H1 (cell line): ENCODE results near the gene CTCF. TPM values are rescaled to one million over a fixed set of nuclear protein-coding genes. Genes with fewer than 3 reads are reported as not detected.

Experiments
- CTCF ChIA-PET: fragments of 300-600 bp; sonication (Branson Sonifier 250); formaldehyde crosslinking; loops from one replicate; lab custom pipeline; 2021; ENCODE audit not compliant: partially characterized antibody; lab: Charles Lee
- POLR2A ChIA-PET: fragments of 300-600 bp; sonication (Branson Sonifier 250); formaldehyde crosslinking; loops from one replicate; lab custom pipeline; 2021; ENCODE audit warnings: inconsistent platforms; ENCODE audit not compliant: partially characterized antibody; lab: Charles Lee
- DNase-seq, 2 experiments: peaks; one replicate each; pipeline versions ENCODE4 v3.0.0 to v3.0.0-alpha.2; 2010 to 2022; ENCODE audit warnings: low spot score in 2 of 2, low read depth in 1 of 2, mixed read lengths in 1 of 2
- FAIRE-seq: peaks from 2 replicates; lab custom pipeline; 2011; peaks lifted over from hg19 to GRCh38; lab: Jason Lieb, UNC
- H2AFZ ChIP-seq: 2 replicates; pipeline ENCODE4 v1.8.1; 2012; ENCODE audit warnings: low read length, inconsistent platforms
- H2AK5ac ChIP-seq: 2 replicates; pipeline ENCODE4 v1.6.1; 2013; ENCODE audit warnings: low read depth, low read length
- H2BK120ac ChIP-seq: replicated peaks from 2 replicates; pipeline ENCODE3; 2013; ENCODE audit warnings: low read depth, low read length, inconsistent platforms
- H2BK12ac ChIP-seq: 2 replicates; pipeline ENCODE4 v1.6.1; 2013; ENCODE audit warnings: low read depth, low read length
- H2BK15ac ChIP-seq: 2 replicates; pipeline ENCODE4 v1.6.1; 2013; ENCODE audit warnings: low read length
- H2BK20ac ChIP-seq: 2 replicates; pipeline ENCODE4 v1.6.1; 2013; ENCODE audit warnings: low read length
- H2BK5ac ChIP-seq: 2 replicates; pipeline ENCODE4 v1.6.1; 2013; ENCODE audit warnings: low read depth, low read length
- H3K14ac ChIP-seq: 2 replicates; pipeline ENCODE4 v1.6.1; 2013; ENCODE audit warnings: inconsistent platforms; ENCODE audit not compliant: insufficient read length
- H3K18ac ChIP-seq: 2 replicates; pipeline ENCODE4 v1.6.1; 2013; ENCODE audit warnings: low read length; ENCODE audit errors: extremely low read depth
- H3K23ac ChIP-seq: 2 replicates; pipeline ENCODE4 v1.6.1; 2013; ENCODE audit warnings: inconsistent platforms; ENCODE audit not compliant: insufficient read length
- H3K23me2 ChIP-seq: 2 replicates; pipeline ENCODE4 v1.6.1; 2013; ENCODE audit warnings: low read depth, low read length
- H3K27ac ChIP-seq: 2 replicates; pipeline ENCODE4 v1.6.1; 2011; ENCODE audit warnings: low read depth, low read length, inconsistent platforms
- H3K27me3 ChIP-seq, 4 experiments: replicated peaks in 1 of 4; 1 replicate in 1 of 4; 2 replicates in 3 of 4; pipeline versions ENCODE4 v1.6.1 to v1.8.1; 2011 to 2013; ENCODE audit warnings: low read length in 3 of 4, mild to moderate bottlenecking in 3 of 4, inconsistent platforms in 2 of 4, mixed read lengths in 2 of 4, moderate library complexity in 1 of 4; ENCODE audit not compliant: control insufficient read depth in 3 of 4, insufficient read depth in 3 of 4; ENCODE audit errors: extremely low read depth in 1 of 4
- H3K36me3 ChIP-seq, 4 experiments: 2 replicates each; pipeline versions ENCODE4 v1.6.1 to v1.8.1; 2011 to 2013; ENCODE audit warnings: mild to moderate bottlenecking in 4 of 4, low read length in 3 of 4, moderate library complexity in 2 of 4, control low read depth in 1 of 4, inconsistent platforms in 1 of 4; ENCODE audit not compliant: insufficient read depth in 4 of 4, control insufficient read depth in 2 of 4
- H3K4ac ChIP-seq: replicated peaks from 2 replicates; pipeline ENCODE3; 2013; ENCODE audit warnings: low read length, low read depth, mixed read lengths, inconsistent platforms; ENCODE audit not compliant: insufficient read length
- H3K4me1 ChIP-seq, 4 experiments: replicated peaks in 1 of 4; 1 replicate in 1 of 4; 2 replicates in 3 of 4; pipeline versions ENCODE4 v1.6.1 to v1.8.1; 2011 to 2013; ENCODE audit warnings: low read length in 3 of 4, inconsistent platforms in 2 of 4, mixed read lengths in 1 of 4; ENCODE audit not compliant: insufficient read depth in 4 of 4, control insufficient read depth in 3 of 4
- H3K4me2 ChIP-seq, 2 experiments: 2 replicates each; pipeline versions ENCODE4 v1.6.1 to v1.8.1; 2011 to 2013; ENCODE audit warnings: low read depth in 2 of 2, low read length in 2 of 2, control low read depth in 1 of 2, inconsistent platforms in 1 of 2, mild to moderate bottlenecking in 1 of 2; ENCODE audit not compliant: insufficient read depth in 1 of 2
- H3K4me3 ChIP-seq, 4 experiments: fragments of 200-600, 300-600 bp in 1 of 4; sonication (generic), shearing (Covaris generic), sonication (Bioruptor Twin) in 1 of 4; 2 replicates each; pipeline versions ENCODE4 v1.5.1 to v1.8.1; 2011 to 2016; ENCODE audit warnings: low read length in 4 of 4, low read depth in 3 of 4, control low read depth in 2 of 4, inconsistent platforms in 2 of 4, mild to moderate bottlenecking in 2 of 4, mixed read lengths in 1 of 4, moderate library complexity in 1 of 4; ENCODE audit not compliant: insufficient read depth in 2 of 4; ENCODE audit errors: extremely low read depth in 1 of 4
- H3K56ac ChIP-seq: replicated peaks from 2 replicates; pipeline ENCODE3; 2013; ENCODE audit warnings: low read depth, mild to moderate bottlenecking, mixed read lengths, low read length, inconsistent platforms; ENCODE audit not compliant: insufficient read length
- H3K79me1 ChIP-seq: 2 replicates; pipeline ENCODE4 v1.6.1; 2013; ENCODE audit warnings: low read depth, low read length, control low read depth
- H3K79me2 ChIP-seq, 2 experiments: 2 replicates each; pipeline versions ENCODE4 v1.6.1 to v1.8.1; 2012 to 2013; ENCODE audit warnings: low read length in 2 of 2, mild to moderate bottlenecking in 2 of 2, inconsistent platforms in 1 of 2; ENCODE audit not compliant: insufficient read depth in 2 of 2, control insufficient read depth in 1 of 2
- H3K9ac ChIP-seq, 4 experiments: replicated peaks in 1 of 4; 1 replicate in 1 of 4; 2 replicates in 3 of 4; pipeline versions ENCODE4 v1.6.1 to v1.8.1; 2011 to 2013; ENCODE audit warnings: low read depth in 3 of 4, low read length in 3 of 4, control low read depth in 2 of 4, mild to moderate bottlenecking in 2 of 4, moderate library complexity in 2 of 4, inconsistent platforms in 1 of 4; ENCODE audit errors: extremely low read depth in 1 of 4
- H3K9me3 ChIP-seq, 2 experiments: 2 replicates each; pipeline versions ENCODE4 v1.6.1 to v1.8.1; 2012 to 2013; ENCODE audit warnings: mild to moderate bottlenecking in 2 of 2, moderate library complexity in 2 of 2, control low read depth in 1 of 2, inconsistent platforms in 1 of 2, low read depth in 1 of 2, low read length in 1 of 2, mixed read lengths in 1 of 2; ENCODE audit not compliant: insufficient read depth in 2 of 2
- H4K20me1 ChIP-seq, 2 experiments: replicated peaks in 1 of 2; 2 replicates each; pipeline versions ENCODE3 to v1.8.1; 2011 to 2013; ENCODE audit warnings: inconsistent platforms in 2 of 2, low read length in 2 of 2, mild to moderate bottlenecking in 1 of 2; ENCODE audit not compliant: insufficient read depth in 2 of 2, control insufficient read depth in 1 of 2
- H4K5ac ChIP-seq: 2 replicates; pipeline ENCODE4 v1.6.1; 2013; ENCODE audit warnings: low read length, low read depth, mixed read lengths, inconsistent platforms; ENCODE audit not compliant: insufficient read length
- H4K8ac ChIP-seq: 2 replicates; pipeline ENCODE4 v1.8.0; 2013; ENCODE audit warnings: mild to moderate bottlenecking, moderate library complexity, low read length, inconsistent platforms; ENCODE audit not compliant: insufficient read depth; ENCODE audit errors: extremely low read depth
- H4K91ac ChIP-seq: replicated peaks from 2 replicates; pipeline ENCODE3; 2013; ENCODE audit warnings: low read length, mixed read lengths, inconsistent platforms; ENCODE audit not compliant: insufficient read length
- BCL11A ChIP-seq, 2 experiments: IDR thresholded peaks; one replicate each; pipeline ENCODE4 v1.6.1; 2011; ENCODE audit warnings: low read depth in 2 of 2, low read length in 2 of 2, mild to moderate bottlenecking in 2 of 2
- HDAC2 ChIP-seq, 2 experiments: fragments of 300-600 bp in 1 of 2; sonication (generic) in 1 of 2; IDR thresholded peaks; 2 replicates each; pipeline ENCODE4 v1.6.1; 2011 to 2012; ENCODE audit warnings: low read depth in 2 of 2, low read length in 2 of 2, mild to moderate bottlenecking in 2 of 2, moderate library complexity in 2 of 2, borderline replicate concordance in 1 of 2, inconsistent platforms in 1 of 2
- KDM4A ChIP-seq: IDR thresholded peaks from one replicate; pipeline ENCODE4 v1.7.1; 2012; ENCODE audit warnings: low read depth, mild to moderate bottlenecking, moderate library complexity, low read length, inconsistent platforms; ENCODE audit not compliant: severe bottlenecking
- MAFK ChIP-seq: IDR thresholded peaks from 2 replicates; pipeline ENCODE4 v1.6.1; 2012; ENCODE audit warnings: low read depth, mild to moderate bottlenecking, improper control_type of control experiment, low read length
- NRF1 ChIP-seq: IDR thresholded peaks from 2 replicates; pipeline ENCODE4 v1.6.1; 2011; ENCODE audit warnings: mild to moderate bottlenecking, low read depth, low read length, improper control_type of control experiment
- PHF8 ChIP-seq: fragments of 200-600 bp; sonication (generic); conservative IDR thresholded peaks from 2 replicates; pipeline ENCODE4 v1.7.1; 2012; ENCODE audit warnings: low read depth, mild to moderate bottlenecking, inconsistent platforms, low read length, moderate library complexity
- RAD21 ChIP-seq, 2 experiments: IDR thresholded peaks in 1 of 2; conservative IDR thresholded peaks in 1 of 2; 2 replicates each; pipeline ENCODE4 v1.6.1; 2011; ENCODE audit warnings: low read depth in 2 of 2, low read length in 2 of 2, improper control_type of control experiment in 1 of 2, inconsistent platforms in 1 of 2, mild to moderate bottlenecking in 1 of 2, moderate library complexity in 1 of 2
- SIN3A ChIP-seq, 2 experiments: IDR thresholded peaks in 1 of 2; conservative IDR thresholded peaks in 1 of 2; 2 replicates each; pipeline ENCODE4 v1.6.1; 2011 to 2012; ENCODE audit warnings: low read length in 2 of 2, improper control_type of control experiment in 1 of 2, low read depth in 1 of 2, mild to moderate bottlenecking in 1 of 2
- SRF ChIP-seq: IDR thresholded peaks from 2 replicates; pipeline ENCODE4 v1.6.1; 2011; ENCODE audit warnings: mild to moderate bottlenecking, low read depth, low read length, moderate library complexity
- YY1 ChIP-seq: IDR thresholded peaks from 2 replicates; pipeline ENCODE4 v1.6.1; 2011; ENCODE audit warnings: low read depth, mild to moderate bottlenecking, low read length
- WGBS, 2 experiments: shearing (Covaris generic) in 1 of 2; methylation state at CpG; one replicate each; pipeline versions ENCODE4 v1.1.6 to v1.1.7; 2013 to 2015; ENCODE audit warnings: low lambda C conversion rate in 2 of 2, mixed read lengths in 2 of 2, inconsistent platforms in 1 of 2, low coverage in 1 of 2, missing lambda C conversion rate in 1 of 2; ENCODE audit not compliant: insufficient replicate concordance in 2 of 2, insufficient coverage in 1 of 2, insufficient read length in 1 of 2; ENCODE audit errors: extremely low coverage in 1 of 2, missing lambda C conversion rate in 1 of 2; 5-methylcytosine and 5-hydroxymethylcytosine counted together
- polyA plus RNA-seq, 7 experiments: library from polyadenylated mRNA; depleted of rRNA in 3 of 7; stranded (reverse) in 5 of 7; unstranded in 2 of 7; fragments of >200 nt in 5 of 7; fragments of 200-250 nt in 2 of 7; gene quantifications; 1 replicate in 5 of 7; 2 replicates in 1 of 7; 4 replicates in 1 of 7; pipeline versions ENCODE4 v1.2.1 to v1.2.3, GENCODE V29; 2011 to 2013; ENCODE audit warnings: missing spikeins in 2 of 7, mixed read lengths in 2 of 7
- total RNA-seq: library from RNA; stranded (reverse); fragmentation: NEBNext Ultra II Directional; extraction: Animal tissue kit (Norgen Biotek cat#: 25700); gene quantifications from 2 replicates; pipeline ENCODE4 v1.2.1, GENCODE V29; 2021

The CTCF gene
- total and polyA plus RNA-seq, 2 of the 8 experiments (the other 6 are each of a cell fraction or from before 2014, with no cell fraction given), result 32.4 to 66.0 TPM

GRCh38 chr16:67661101-67661761, 98.9 kb downstream of the CTCF start:
- Histone ChIP-seq H4K91ac (no peak overlapping the region), H2BK15ac (no peak overlapping the region; the same call in 1 of the 2 replicates), H2BK20ac (no peak overlapping the region), H3K56ac (no peak overlapping the region), H2AFZ (peak overlapping the region; percentile 70; the same call in 1 of the 2 replicates), H3K4me3 (peak overlapping the region; percentile 46 to 88 (median 70)), H3K18ac (no peak overlapping the region; the same call in none of the 2 replicates), H2BK12ac (no peak overlapping the region), H3K23me2 (peaks cover 19% of the 10 kb centered on the region), H3K27me3 (peaks cover 0 to 2% (median 0%) of the 10 kb centered on the region in 4 experiments; a peak in 1 of 7 replicates), H3K9ac (peak overlapping the region in 2 of 4 experiments; percentile 45 to 53; a peak in 4 of 7 replicates), H3K79me1 (no peaks in the 10 kb centered on the region; the same call in 1 of the 2 replicates), H3K4me2 (peak overlapping the region; percentile 73 to 97), H3K9me3 (no peaks in the 10 kb centered on the region), H2BK5ac (peak overlapping the region; percentile 44; the same call in 1 of the 2 replicates), H2BK120ac (no peak overlapping the region), H3K27ac (no peak overlapping the region), H4K20me1 (peaks cover 5 to 8% of the 10 kb centered on the region in 2 experiments), H4K5ac (no peak overlapping the region), H3K23ac (no peak overlapping the region), H2AK5ac (no peak overlapping the region), H3K4me1 (peaks cover 0 to 23% (median 13%) of the 10 kb centered on the region in 4 experiments; a peak in 5 of 7 replicates), H3K79me2 (no peaks in the 10 kb centered on the region), H3K14ac (no peak overlapping the region), H3K36me3 (peaks cover 0 to 4% (median 2%) of the 10 kb centered on the region in 4 experiments; a peak in 1 of 8 replicates), H4K8ac (peak overlapping the region; percentile 38; the same call in 1 of the 2 replicates), H3K4ac (no peak overlapping the region)
- 10% methylated on average over 39 of the region's 39 CpGs; no CpG with 5 or more reads in 1 of the 2 experiments for WGBS, 2 experiments
- CTCF ChIA-PET, result interaction anchor here (0.7 to 13.7 kb wide), 5 partner anchors 11 to 147 kb away, joined by 3 to 202 read pairs (median 11); partner anchors contain the start of gene CARMIL2
- FAIRE-seq, result no peak
- peak in 1 of 2 experiments; percentile 76 for DNase-seq
- POLR2A ChIA-PET, result interaction anchor here (1.2 to 2.8 kb wide), 5 partner anchors 9 to 114 kb away, joined by 4 to 12 read pairs (median 7); partner anchors contain the start of genes CARMIL2 and CTCF
- TF ChIP-seq YY1 (no peak), MAFK (no peak), RAD21 (IDR thresholded peaks at IDR 0.05 in 1 of 2, conservative IDR thresholded peaks at IDR 0.05 in 1 of 2; ENCODE audit: low read depth in 2 of 2, low read length in 2 of 2) (no peak), SRF (no peak), PHF8 (no peak; the same call in 1 of the 2 replicates), NRF1 (no peak), BCL11A (IDR thresholded peaks at IDR 0.05; ENCODE audit: low read depth in 2 of 2, low read length in 2 of 2) (no peak), HDAC2 (IDR thresholded peaks at IDR 0.05; ENCODE audit: borderline replicate concordance in 1 of 2, low read depth in 2 of 2, low read length in 2 of 2) (no peak), KDM4A (no peak), SIN3A (conservative IDR thresholded peaks at IDR 0.05 in 1 of 2, IDR thresholded peaks at IDR 0.05 in 1 of 2; ENCODE audit: low read depth in 1 of 2, low read length in 2 of 2) (peak in 1 of 2 experiments; percentile 79; a peak in 2 of 4 replicates)
